DND-41 (cell line): Measurements from ENCODE around the gene CLASRP.

Experiments used
- CTCF ChIP-seq: IDR thresholded peaks from 2 replicates; pipeline ENCODE4 v1.5.1; 2012; ENCODE audit warnings: borderline replicate concordance, low read length, moderate library complexity, mild to moderate bottlenecking; ENCODE audit not compliant: poor library complexity, severe bottlenecking; ENCODE audit errors: extremely low read depth
- EZH2 ChIP-seq: IDR thresholded peaks from 3 replicates; pipeline ENCODE4 v1.6.1; 2012; ENCODE audit warnings: borderline replicate concordance, low read depth, mild to moderate bottlenecking, moderate library complexity, low read length, inconsistent platforms; ENCODE audit not compliant: severe bottlenecking

DNA sequence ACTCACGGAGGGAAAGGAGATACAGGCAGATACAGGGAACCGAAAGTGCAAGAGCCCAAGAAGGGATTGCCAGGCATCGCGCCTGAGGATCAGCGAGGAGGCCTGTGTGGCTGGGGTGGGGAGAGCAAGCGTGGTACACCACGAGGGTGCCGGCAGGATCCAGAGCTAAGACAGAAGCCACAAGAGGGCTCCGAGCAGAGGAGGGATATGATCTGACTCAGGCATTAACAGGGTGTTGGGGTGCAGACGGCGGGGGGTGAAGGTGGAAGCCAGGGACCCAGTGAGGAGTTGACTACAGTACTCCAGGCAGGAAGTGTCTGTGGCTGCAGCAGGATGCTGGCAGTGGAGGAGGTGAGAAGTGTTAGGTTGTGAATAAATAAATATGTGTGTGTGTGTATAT is 48.7 kb downstream of the CLASRP start:
- TF ChIP-seq CTCF (no peak), EZH2 (no peak)
